RWPE1 (cell line): ENCODE data around the gene CEACAM3.

Source experiments
- CTCF ChIA-PET: fragments of 350-600 bp; sonication (Branson Sonifier 250); formaldehyde crosslinking; extraction: SDS; loops from one replicate; lab custom pipeline; 2021; lab: Yijun Ruan, JAX
- POLR2A ChIA-PET: fragments of 400-600 bp; formaldehyde crosslinking; extraction: SDS; loops from one replicate; lab custom pipeline; 2020; ENCODE audit warnings: antibody characterized with exemption; ENCODE audit not compliant: low non-redundant PET; lab: Yijun Ruan, JAX
- DNase-seq: peaks from one replicate; pipeline ENCODE4 v3.0.0; 2012; ENCODE audit warnings: low spot score
- H3K27ac ChIP-seq: fragments of 450-650 bp; 2 replicates; pipeline ENCODE4 v1.5.1; 2017
- TF ChIP-seq, protein P1 (sequence below): fragments of 450-650 bp; conservative IDR thresholded peaks from 2 replicates; pipeline ENCODE4 v1.5.1; 2017; ENCODE audit warnings: low read depth, mild to moderate bottlenecking

CEACAM3 gene

GRCh38 chr19:41801792-41802211 lies 5.4 kb downstream of the CEACAM3 start:
- TF ChIP-seq, protein P1, sequence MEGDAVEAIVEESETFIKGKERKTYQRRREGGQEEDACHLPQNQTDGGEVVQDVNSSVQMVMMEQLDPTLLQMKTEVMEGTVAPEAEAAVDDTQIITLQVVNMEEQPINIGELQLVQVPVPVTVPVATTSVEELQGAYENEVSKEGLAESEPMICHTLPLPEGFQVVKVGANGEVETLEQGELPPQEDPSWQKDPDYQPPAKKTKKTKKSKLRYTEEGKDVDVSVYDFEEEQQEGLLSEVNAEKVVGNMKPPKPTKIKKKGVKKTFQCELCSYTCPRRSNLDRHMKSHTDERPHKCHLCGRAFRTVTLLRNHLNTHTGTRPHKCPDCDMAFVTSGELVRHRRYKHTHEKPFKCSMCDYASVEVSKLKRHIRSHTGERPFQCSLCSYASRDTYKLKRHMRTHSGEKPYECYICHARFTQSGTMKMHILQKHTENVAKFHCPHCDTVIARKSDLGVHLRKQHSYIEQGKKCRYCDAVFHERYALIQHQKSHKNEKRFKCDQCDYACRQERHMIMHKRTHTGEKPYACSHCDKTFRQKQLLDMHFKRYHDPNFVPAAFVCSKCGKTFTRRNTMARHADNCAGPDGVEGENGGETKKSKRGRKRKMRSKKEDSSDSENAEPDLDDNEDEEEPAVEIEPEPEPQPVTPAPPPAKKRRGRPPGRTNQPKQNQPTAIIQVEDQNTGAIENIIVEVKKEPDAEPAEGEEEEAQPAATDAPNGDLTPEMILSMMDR: no peak
- ChIA-PET POLR2A (no interaction called here), CTCF (interaction anchor here (0.5 kb wide), 1 partner anchor 29 kb away, joined by 3 read pairs; no protein-coding TSS in a partner anchor)
- no peak for DNase-seq
- H3K27ac ChIP-seq: no peak overlapping the region

GRCh38 chr19:41802770-41803169 lies 6.4 kb downstream of the CEACAM3 start:
- H3K27ac ChIP-seq: no peak overlapping the region
- POLR2A ChIA-PET: no interaction called here
- no peak for DNase-seq
- CTCF ChIA-PET: no interaction called here
- TF ChIP-seq, protein P1: no peak

DNA sequence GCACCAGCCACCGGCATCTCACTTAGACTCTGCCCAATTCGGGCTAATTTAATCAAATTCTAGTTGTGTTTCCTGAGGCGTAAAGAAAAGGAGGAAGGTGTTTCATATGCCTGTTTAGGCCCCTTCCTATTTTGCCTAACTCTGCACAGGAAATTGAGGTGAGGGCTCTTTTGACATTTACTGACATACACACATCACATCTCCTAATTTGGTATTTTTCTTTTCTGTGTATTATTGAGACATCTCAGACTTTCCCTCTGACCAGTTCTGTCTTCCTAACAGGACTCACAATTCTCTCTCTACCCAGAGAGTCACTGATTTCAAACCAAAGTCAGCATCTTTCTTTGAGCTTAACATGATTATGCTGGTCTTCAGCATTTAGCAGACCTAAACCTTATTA lies 7.9 kb downstream of the CEACAM3 start:
- no peak overlapping the region for H3K27ac ChIP-seq
- POLR2A ChIA-PET: no interaction called here
- TF ChIP-seq, protein P1: no peak
- DNase-seq: no peak
- CTCF ChIA-PET: interaction anchor here (0.7 to 0.9 kb wide), 2 partner anchors 11 to 51 kb away, joined by 6 to 12 read pairs; no protein-coding TSS in a partner anchor

- no peak overlapping the region for H3K27ac ChIP-seq
- TF ChIP-seq, protein P1: no peak
- ChIA-PET CTCF (no interaction called here), POLR2A (no interaction called here)
- no peak for DNase-seq
Observed at GRCh38 chr19:41807176-41807575, 10.8 kb downstream of the CEACAM3 start.

DNA sequence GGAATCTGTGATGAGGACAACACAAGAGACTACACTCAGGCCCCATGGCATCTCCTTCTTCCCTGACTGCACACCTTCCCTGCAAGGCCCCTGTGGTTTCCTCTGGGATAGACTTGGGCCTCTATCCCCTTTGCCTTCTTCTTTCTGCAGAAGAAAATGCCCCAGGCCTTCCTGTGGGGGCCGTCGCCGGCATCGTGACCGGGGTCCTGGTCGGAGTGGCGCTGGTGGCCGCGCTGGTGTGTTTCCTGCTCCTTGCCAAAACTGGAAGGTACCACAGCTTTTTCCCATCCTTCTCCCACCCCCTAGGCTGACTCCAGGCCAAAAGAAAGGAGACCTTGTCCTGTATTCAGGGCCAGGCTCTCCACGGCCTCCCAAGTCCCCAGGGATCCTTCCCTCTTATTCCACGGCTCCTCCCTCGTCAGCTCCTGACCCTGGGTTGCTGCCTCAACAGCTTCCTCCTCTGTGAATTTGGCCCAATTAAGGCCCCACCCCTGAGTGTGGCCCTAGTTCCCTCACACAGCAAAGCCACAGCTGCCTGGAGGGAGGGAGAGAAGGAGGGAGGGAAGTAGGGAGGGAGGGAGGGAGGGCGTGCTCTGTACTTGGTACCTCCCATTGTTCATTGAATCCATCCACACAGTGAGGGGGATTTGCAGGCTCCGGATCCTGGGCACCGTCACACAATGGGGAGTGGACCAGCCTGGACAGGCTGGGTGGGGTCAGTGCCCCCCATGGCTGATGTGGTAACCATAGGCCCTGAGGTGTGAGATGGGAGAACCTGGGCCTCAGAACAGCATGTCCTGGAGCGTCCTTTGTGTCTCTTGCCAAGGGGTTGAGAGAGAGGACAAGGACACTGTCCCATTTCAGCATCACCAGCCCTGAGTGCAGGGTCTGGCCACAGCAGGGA lies 12.5 kb downstream of the CEACAM3 start:
- CTCF ChIA-PET: no interaction called here
- no peak overlapping the region for H3K27ac ChIP-seq
- POLR2A ChIA-PET: no interaction called here
- no peak for DNase-seq
- TF ChIP-seq, protein P1: no peak

DNA sequence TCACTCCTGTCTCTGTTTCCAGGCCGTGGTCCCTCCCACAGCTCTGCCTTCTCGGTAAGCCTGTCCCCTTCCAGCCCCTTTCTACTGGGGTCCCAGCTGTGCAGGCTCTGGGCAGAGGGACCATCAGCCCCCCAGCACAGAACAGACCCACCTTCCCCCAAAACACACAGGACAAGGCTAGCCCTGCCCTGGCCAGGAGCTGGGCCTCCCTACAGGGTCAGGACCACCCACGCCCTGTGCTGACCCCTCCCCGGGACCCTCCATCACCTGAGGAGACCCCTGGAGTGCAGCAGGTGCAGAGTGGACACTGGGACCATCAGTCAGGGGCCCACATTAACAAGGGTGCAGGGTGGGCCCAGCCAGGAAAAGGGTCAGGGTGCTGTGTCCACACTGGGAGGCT lies 13.9 kb downstream of the CEACAM3 start:
- TF ChIP-seq, protein P1: no peak
- H3K27ac ChIP-seq: no peak overlapping the region
- CTCF ChIA-PET: no interaction called here
- DNase-seq: no peak
- POLR2A ChIA-PET: no interaction called here
